H1 (cell line): ENCODE results near the gene COL11A2. TPM values are rescaled to one million over a fixed set of nuclear protein-coding genes. Genes with fewer than 3 reads are reported as not detected.

Source experiments
- CTCF ChIA-PET: fragments of 300-600 bp; sonication (Branson Sonifier 250); formaldehyde crosslinking; loops from one replicate; lab custom pipeline; 2021; ENCODE audit not compliant: partially characterized antibody; lab: Charles Lee
- POLR2A ChIA-PET: fragments of 300-600 bp; sonication (Branson Sonifier 250); formaldehyde crosslinking; loops from one replicate; lab custom pipeline; 2021; ENCODE audit warnings: inconsistent platforms; ENCODE audit not compliant: partially characterized antibody; lab: Charles Lee
- DNase-seq, 2 experiments: peaks; one replicate each; pipeline versions ENCODE4 v3.0.0 to v3.0.0-alpha.2; 2010 to 2022; ENCODE audit warnings: low spot score in 2 of 2, low read depth in 1 of 2, mixed read lengths in 1 of 2
- FAIRE-seq: peaks from 2 replicates; lab custom pipeline; 2011; peaks lifted over from hg19 to GRCh38; lab: Jason Lieb, UNC
- H2AFZ ChIP-seq: 2 replicates; pipeline ENCODE4 v1.8.1; 2012; ENCODE audit warnings: low read length, inconsistent platforms
- H2AK5ac ChIP-seq: 2 replicates; pipeline ENCODE4 v1.6.1; 2013; ENCODE audit warnings: low read depth, low read length
- H2BK120ac ChIP-seq: replicated peaks from 2 replicates; pipeline ENCODE3; 2013; ENCODE audit warnings: low read depth, low read length, inconsistent platforms
- H2BK12ac ChIP-seq: 2 replicates; pipeline ENCODE4 v1.6.1; 2013; ENCODE audit warnings: low read depth, low read length
- H2BK15ac ChIP-seq: 2 replicates; pipeline ENCODE4 v1.6.1; 2013; ENCODE audit warnings: low read length
- H2BK20ac ChIP-seq: 2 replicates; pipeline ENCODE4 v1.6.1; 2013; ENCODE audit warnings: low read length
- H2BK5ac ChIP-seq: 2 replicates; pipeline ENCODE4 v1.6.1; 2013; ENCODE audit warnings: low read depth, low read length
- H3K14ac ChIP-seq: 2 replicates; pipeline ENCODE4 v1.6.1; 2013; ENCODE audit warnings: inconsistent platforms; ENCODE audit not compliant: insufficient read length
- H3K18ac ChIP-seq: 2 replicates; pipeline ENCODE4 v1.6.1; 2013; ENCODE audit warnings: low read length; ENCODE audit errors: extremely low read depth
- H3K23ac ChIP-seq: 2 replicates; pipeline ENCODE4 v1.6.1; 2013; ENCODE audit warnings: inconsistent platforms; ENCODE audit not compliant: insufficient read length
- H3K23me2 ChIP-seq: 2 replicates; pipeline ENCODE4 v1.6.1; 2013; ENCODE audit warnings: low read depth, low read length
- H3K27ac ChIP-seq: 2 replicates; pipeline ENCODE4 v1.6.1; 2011; ENCODE audit warnings: low read depth, low read length, inconsistent platforms
- H3K27me3 ChIP-seq, 4 experiments: replicated peaks in 1 of 4; 1 replicate in 1 of 4; 2 replicates in 3 of 4; pipeline versions ENCODE4 v1.6.1 to v1.8.1; 2011 to 2013; ENCODE audit warnings: low read length in 3 of 4, mild to moderate bottlenecking in 3 of 4, inconsistent platforms in 2 of 4, mixed read lengths in 2 of 4, moderate library complexity in 1 of 4; ENCODE audit not compliant: control insufficient read depth in 3 of 4, insufficient read depth in 3 of 4; ENCODE audit errors: extremely low read depth in 1 of 4
- H3K36me3 ChIP-seq, 4 experiments: 2 replicates each; pipeline versions ENCODE4 v1.6.1 to v1.8.1; 2011 to 2013; ENCODE audit warnings: mild to moderate bottlenecking in 4 of 4, low read length in 3 of 4, moderate library complexity in 2 of 4, control low read depth in 1 of 4, inconsistent platforms in 1 of 4; ENCODE audit not compliant: insufficient read depth in 4 of 4, control insufficient read depth in 2 of 4
- H3K4ac ChIP-seq: replicated peaks from 2 replicates; pipeline ENCODE3; 2013; ENCODE audit warnings: low read length, low read depth, mixed read lengths, inconsistent platforms; ENCODE audit not compliant: insufficient read length
- H3K4me1 ChIP-seq, 4 experiments: replicated peaks in 1 of 4; 1 replicate in 1 of 4; 2 replicates in 3 of 4; pipeline versions ENCODE4 v1.6.1 to v1.8.1; 2011 to 2013; ENCODE audit warnings: low read length in 3 of 4, inconsistent platforms in 2 of 4, mixed read lengths in 1 of 4; ENCODE audit not compliant: insufficient read depth in 4 of 4, control insufficient read depth in 3 of 4
- H3K4me2 ChIP-seq, 2 experiments: 2 replicates each; pipeline versions ENCODE4 v1.6.1 to v1.8.1; 2011 to 2013; ENCODE audit warnings: low read depth in 2 of 2, low read length in 2 of 2, control low read depth in 1 of 2, inconsistent platforms in 1 of 2, mild to moderate bottlenecking in 1 of 2; ENCODE audit not compliant: insufficient read depth in 1 of 2
- H3K4me3 ChIP-seq, 4 experiments: fragments of 200-600, 300-600 bp in 1 of 4; sonication (generic), shearing (Covaris generic), sonication (Bioruptor Twin) in 1 of 4; 2 replicates each; pipeline versions ENCODE4 v1.5.1 to v1.8.1; 2011 to 2016; ENCODE audit warnings: low read length in 4 of 4, low read depth in 3 of 4, control low read depth in 2 of 4, inconsistent platforms in 2 of 4, mild to moderate bottlenecking in 2 of 4, mixed read lengths in 1 of 4, moderate library complexity in 1 of 4; ENCODE audit not compliant: insufficient read depth in 2 of 4; ENCODE audit errors: extremely low read depth in 1 of 4
- H3K56ac ChIP-seq: replicated peaks from 2 replicates; pipeline ENCODE3; 2013; ENCODE audit warnings: low read depth, mild to moderate bottlenecking, mixed read lengths, low read length, inconsistent platforms; ENCODE audit not compliant: insufficient read length
- H3K79me1 ChIP-seq: 2 replicates; pipeline ENCODE4 v1.6.1; 2013; ENCODE audit warnings: low read depth, low read length, control low read depth
- H3K79me2 ChIP-seq, 2 experiments: 2 replicates each; pipeline versions ENCODE4 v1.6.1 to v1.8.1; 2012 to 2013; ENCODE audit warnings: low read length in 2 of 2, mild to moderate bottlenecking in 2 of 2, inconsistent platforms in 1 of 2; ENCODE audit not compliant: insufficient read depth in 2 of 2, control insufficient read depth in 1 of 2
- H3K9ac ChIP-seq, 4 experiments: replicated peaks in 1 of 4; 1 replicate in 1 of 4; 2 replicates in 3 of 4; pipeline versions ENCODE4 v1.6.1 to v1.8.1; 2011 to 2013; ENCODE audit warnings: low read depth in 3 of 4, low read length in 3 of 4, control low read depth in 2 of 4, mild to moderate bottlenecking in 2 of 4, moderate library complexity in 2 of 4, inconsistent platforms in 1 of 4; ENCODE audit errors: extremely low read depth in 1 of 4
- H3K9me3 ChIP-seq, 2 experiments: 2 replicates each; pipeline versions ENCODE4 v1.6.1 to v1.8.1; 2012 to 2013; ENCODE audit warnings: mild to moderate bottlenecking in 2 of 2, moderate library complexity in 2 of 2, control low read depth in 1 of 2, inconsistent platforms in 1 of 2, low read depth in 1 of 2, low read length in 1 of 2, mixed read lengths in 1 of 2; ENCODE audit not compliant: insufficient read depth in 2 of 2
- H4K20me1 ChIP-seq, 2 experiments: replicated peaks in 1 of 2; 2 replicates each; pipeline versions ENCODE3 to v1.8.1; 2011 to 2013; ENCODE audit warnings: inconsistent platforms in 2 of 2, low read length in 2 of 2, mild to moderate bottlenecking in 1 of 2; ENCODE audit not compliant: insufficient read depth in 2 of 2, control insufficient read depth in 1 of 2
- H4K5ac ChIP-seq: 2 replicates; pipeline ENCODE4 v1.6.1; 2013; ENCODE audit warnings: low read length, low read depth, mixed read lengths, inconsistent platforms; ENCODE audit not compliant: insufficient read length
- H4K8ac ChIP-seq: 2 replicates; pipeline ENCODE4 v1.8.0; 2013; ENCODE audit warnings: mild to moderate bottlenecking, moderate library complexity, low read length, inconsistent platforms; ENCODE audit not compliant: insufficient read depth; ENCODE audit errors: extremely low read depth
- H4K91ac ChIP-seq: replicated peaks from 2 replicates; pipeline ENCODE3; 2013; ENCODE audit warnings: low read length, mixed read lengths, inconsistent platforms; ENCODE audit not compliant: insufficient read length
- POLR2A ChIP-seq, 2 experiments: IDR thresholded peaks; 1 replicate in 1 of 2; 2 replicates in 1 of 2; pipeline ENCODE4 v1.6.1; 2011; ENCODE audit warnings: low read depth in 2 of 2, low read length in 2 of 2, mild to moderate bottlenecking in 2 of 2; ENCODE audit errors: control extremely low read depth in 1 of 2
- RAD21 ChIP-seq, 2 experiments: IDR thresholded peaks in 1 of 2; conservative IDR thresholded peaks in 1 of 2; 2 replicates each; pipeline ENCODE4 v1.6.1; 2011; ENCODE audit warnings: low read depth in 2 of 2, low read length in 2 of 2, improper control_type of control experiment in 1 of 2, inconsistent platforms in 1 of 2, mild to moderate bottlenecking in 1 of 2, moderate library complexity in 1 of 2
- RFX5 ChIP-seq: IDR thresholded peaks from 2 replicates; pipeline ENCODE4 v1.6.1; 2011; ENCODE audit warnings: low read depth, low read length, improper control_type of control experiment, borderline replicate concordance
- RXRA ChIP-seq: IDR thresholded peaks from 2 replicates; pipeline ENCODE4 v1.6.1; 2011; ENCODE audit warnings: low read depth, mild to moderate bottlenecking, low read length, moderate library complexity; ENCODE audit not compliant: insufficient read depth
- WGBS, 2 experiments: shearing (Covaris generic) in 1 of 2; methylation state at CpG; one replicate each; pipeline versions ENCODE4 v1.1.6 to v1.1.7; 2013 to 2015; ENCODE audit warnings: low lambda C conversion rate in 2 of 2, mixed read lengths in 2 of 2, inconsistent platforms in 1 of 2, low coverage in 1 of 2, missing lambda C conversion rate in 1 of 2; ENCODE audit not compliant: insufficient replicate concordance in 2 of 2, insufficient coverage in 1 of 2, insufficient read length in 1 of 2; ENCODE audit errors: extremely low coverage in 1 of 2, missing lambda C conversion rate in 1 of 2; 5-methylcytosine and 5-hydroxymethylcytosine counted together
- polyA plus RNA-seq, 7 experiments: library from polyadenylated mRNA; depleted of rRNA in 3 of 7; stranded (reverse) in 5 of 7; unstranded in 2 of 7; fragments of >200 nt in 5 of 7; fragments of 200-250 nt in 2 of 7; gene quantifications; 1 replicate in 5 of 7; 2 replicates in 1 of 7; 4 replicates in 1 of 7; pipeline versions ENCODE4 v1.2.1 to v1.2.3, GENCODE V29; 2011 to 2013; ENCODE audit warnings: missing spikeins in 2 of 7, mixed read lengths in 2 of 7
- total RNA-seq: library from RNA; stranded (reverse); fragmentation: NEBNext Ultra II Directional; extraction: Animal tissue kit (Norgen Biotek cat#: 25700); gene quantifications from 2 replicates; pipeline ENCODE4 v1.2.1, GENCODE V29; 2021

Gene COL11A2
- total and polyA plus RNA-seq, 2 of the 8 experiments (the other 6 are each of a cell fraction or from before 2014, with no cell fraction given), result 2.8 to 3.8 TPM

DNA sequence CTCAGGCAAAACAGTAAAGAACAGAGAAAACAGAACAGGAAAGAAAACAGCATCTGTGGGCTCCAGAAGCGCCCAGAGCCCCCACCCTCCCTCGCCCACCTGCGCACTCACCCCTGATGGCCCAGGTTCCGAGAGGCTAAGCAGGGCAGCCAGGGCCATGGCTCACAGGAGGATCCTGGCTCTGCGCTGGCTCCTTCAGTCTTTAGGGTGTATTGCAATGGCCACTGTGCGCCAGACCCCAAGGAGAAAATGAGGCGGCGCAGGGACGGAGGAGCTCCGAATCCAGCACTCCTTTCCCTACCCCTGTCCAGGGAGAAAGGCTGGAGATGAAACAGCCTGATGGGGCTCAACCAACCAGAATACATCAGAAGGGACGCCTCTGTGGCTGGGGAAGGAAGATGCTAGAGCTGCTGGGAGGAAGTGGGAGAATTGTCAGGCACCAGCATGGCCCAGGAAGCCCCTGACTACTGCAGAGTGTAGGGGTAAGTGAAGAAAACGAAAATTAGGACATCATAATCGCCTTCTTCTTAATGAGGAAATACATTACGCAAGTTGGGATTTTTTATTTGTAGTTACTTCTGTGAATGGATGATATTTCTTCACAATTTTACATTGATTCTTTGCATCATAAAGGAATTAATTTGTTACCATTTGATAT, 49.0 kb downstream of the COL11A2 start:
- Histone ChIP-seq H2BK20ac (no peak overlapping the region), H2BK15ac (no peak overlapping the region), H3K27me3 (no peaks in the 10 kb centered on the region), H3K36me3 (no peaks in the 10 kb centered on the region), H2AK5ac (no peak overlapping the region), H3K9ac (no peak overlapping the region), H3K18ac (no peak overlapping the region), H3K23me2 (no peaks in the 10 kb centered on the region; the same call in 1 of the 2 replicates), H3K23ac (no peak overlapping the region), H3K9me3 (peaks cover 4% of the 10 kb centered on the region in 2 experiments; a peak in 2 of 4 replicates), H4K5ac (no peak overlapping the region), H2AFZ (no peak overlapping the region), H3K56ac (no peak overlapping the region), H3K4me3 (no peak overlapping the region), H3K4me1 (peaks cover 0 to 2% (median 0%) of the 10 kb centered on the region in 4 experiments; a peak in 1 of 7 replicates), H3K27ac (no peak overlapping the region), H3K14ac (no peak overlapping the region), H4K20me1 (no peaks in the 10 kb centered on the region), H3K79me2 (no peaks in the 10 kb centered on the region), H2BK5ac (no peak overlapping the region), H4K8ac (no peak overlapping the region), H3K4ac (no peak overlapping the region), H4K91ac (no peak overlapping the region), H3K4me2 (no peak overlapping the region), H3K79me1 (no peaks in the 10 kb centered on the region), H2BK120ac (no peak overlapping the region), H2BK12ac (no peak overlapping the region)
- CTCF ChIA-PET, result interaction anchor here (0.6 to 2.2 kb wide), 14 partner anchors 10 to 132 kb away, joined by 3 to 7 read pairs (median 4); no protein-coding TSS in a partner anchor
- WGBS, 2 experiments, result 83% methylated on average over 14 of the region's 14 CpGs; no CpG with 5 or more reads in 1 of the 2 experiments
- no peak for FAIRE-seq
- no peak for DNase-seq
- POLR2A ChIA-PET, result interaction anchor here (0.6 to 1.9 kb wide), 14 partner anchors 9 to 221 kb away, joined by 3 to 11 read pairs (median 4); partner anchors contain the start of gene HLA-DPB1
- no peak for TF ChIP-seq RXRA
- TF ChIP-seq POLR2A (IDR thresholded peaks at IDR 0.05; ENCODE audit: control extremely low read depth in 1 of 2, low read depth in 2 of 2, low read length in 2 of 2), result peak in 1 of 2 experiments; percentile 32; a peak in 2 of 3 replicates
- TF ChIP-seq RFX5, result no peak
- TF ChIP-seq RAD21 (IDR thresholded peaks at IDR 0.05 in 1 of 2, conservative IDR thresholded peaks at IDR 0.05 in 1 of 2; ENCODE audit: low read depth in 2 of 2, low read length in 2 of 2), result peak in 1 of 2 experiments; percentile 16; a peak in 2 of 4 replicates
